Peyer's patch (tissue), 4 donors: Measurements from ENCODE around the gene CORO7.

ENCODE experiments used
- CTCF ChIP-seq, 6 experiments: fragments of 450-650 bp in 4 of 6; fragments of 200-600 bp in 2 of 6; sonication (generic) in 1 of 6; IDR thresholded peaks; one replicate each; pipeline ENCODE4 v1.5.1; 2017 to 2019; ENCODE audit warnings: antibody characterized with exemption in 6 of 6, mild to moderate bottlenecking in 3 of 6, moderate library complexity in 1 of 6
- POLR2A ChIP-seq, 2 donors: fragments of 450-650 bp; IDR thresholded peaks; one replicate each; pipeline ENCODE4 v1.5.1; 2017; ENCODE audit warnings: antibody characterized with exemption in 2 of 2, mild to moderate bottlenecking in 2 of 2, moderate library complexity in 2 of 2

GRCh38 chr16:4366016-4366415, 50.4 kb downstream of the CORO7 start:
- TF ChIP-seq CTCF (IDR thresholded peaks at IDR 0.05) (no peak), POLR2A (IDR thresholded peaks at IDR 0.05) (no peak)
